Globus pallidus (tissue), 1 donor: Measurements from ENCODE around the gene PBX3.

Experiments used
- DNase-seq: peaks from one replicate; pipeline ENCODE4 v3.0.0-alpha.2; 2015; ENCODE audit warnings: low spot score

The PBX3 gene

DNA sequence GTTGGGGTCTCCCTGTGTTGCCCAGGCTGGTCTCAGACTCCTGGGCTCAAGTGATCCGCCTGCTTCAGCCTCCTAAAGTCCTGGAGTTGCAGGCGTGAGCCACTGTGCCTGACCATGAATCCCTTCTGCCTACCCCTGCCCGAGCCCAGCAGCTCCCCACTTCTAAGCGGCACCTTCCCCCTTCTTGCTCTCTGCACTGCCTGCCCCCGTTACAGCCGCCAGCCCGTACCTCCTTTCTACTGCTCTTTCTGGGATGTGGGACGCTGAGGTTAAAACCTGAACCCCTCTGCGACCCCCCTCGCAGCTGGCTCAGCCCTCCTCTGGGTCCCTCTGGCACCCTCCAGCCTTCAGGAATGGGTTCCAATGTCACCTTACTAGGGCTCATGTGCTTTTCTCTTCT lies 249.6 kb downstream of the PBX3 start:
- DNase-seq = no peak

DNA sequence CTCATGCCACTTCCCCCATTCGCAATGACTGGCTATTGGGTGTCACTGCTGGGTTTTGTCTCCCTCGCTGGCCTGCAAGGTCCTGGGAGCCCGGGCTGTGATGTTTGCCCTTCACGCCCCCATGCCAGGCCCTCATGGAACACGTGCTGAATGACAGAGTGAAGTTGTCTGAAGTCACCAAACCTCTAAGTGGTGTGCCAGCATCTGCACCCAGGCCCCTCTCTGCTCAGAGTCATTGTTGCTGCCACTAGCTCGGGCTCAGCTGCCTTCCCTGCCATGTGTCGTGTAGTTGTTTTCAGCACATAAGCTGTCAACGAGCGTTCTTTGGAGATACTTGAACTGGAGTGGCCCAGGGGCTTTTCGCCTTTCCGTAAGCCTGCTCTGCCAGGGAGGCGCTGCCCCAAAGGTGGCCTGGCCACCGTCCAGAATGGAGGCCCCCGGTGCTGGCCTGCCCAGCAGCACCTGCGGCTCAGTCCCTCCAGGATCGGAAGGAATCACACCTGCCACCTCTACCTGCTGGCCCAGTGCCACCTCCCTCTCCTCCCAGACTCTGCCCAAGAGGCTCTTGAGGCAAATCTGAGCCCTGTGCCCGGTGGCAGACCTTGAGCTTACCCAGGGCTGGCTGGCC lies 250.1 kb downstream of the PBX3 start:
- no peak for DNase-seq

- DNase-seq = no peak
Observed at GRCh38 chr9:125998837-125999503, 251.8 kb downstream of the PBX3 start.

- DNase-seq = no peak
Observed at GRCh38 chr9:125999504-125999881, 252.3 kb downstream of the PBX3 start.

DNA sequence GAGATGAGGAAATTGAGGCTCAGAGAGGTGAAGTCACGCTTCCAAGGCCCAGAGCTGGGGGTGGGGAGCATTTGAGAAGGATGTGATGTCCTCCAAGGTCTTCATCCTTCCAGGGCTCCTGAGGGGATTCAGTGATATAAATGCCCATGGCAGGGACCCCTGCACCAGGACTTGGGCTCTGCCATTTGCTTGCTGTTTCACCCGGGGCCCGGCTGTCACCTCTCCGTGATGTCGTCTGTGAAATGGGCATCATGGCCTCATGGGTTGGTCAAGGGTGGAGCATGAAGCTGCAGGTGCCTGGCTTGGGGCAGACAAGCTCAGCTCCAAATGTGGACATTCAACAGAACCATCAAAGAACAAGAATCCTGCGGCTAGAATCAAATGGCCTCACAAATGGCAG lies 253.1 kb downstream of the PBX3 start:
- no peak for DNase-seq

- DNase-seq = no peak
Observed at GRCh38 chr9:126000731-126001580, 253.8 kb downstream of the PBX3 start.

DNA sequence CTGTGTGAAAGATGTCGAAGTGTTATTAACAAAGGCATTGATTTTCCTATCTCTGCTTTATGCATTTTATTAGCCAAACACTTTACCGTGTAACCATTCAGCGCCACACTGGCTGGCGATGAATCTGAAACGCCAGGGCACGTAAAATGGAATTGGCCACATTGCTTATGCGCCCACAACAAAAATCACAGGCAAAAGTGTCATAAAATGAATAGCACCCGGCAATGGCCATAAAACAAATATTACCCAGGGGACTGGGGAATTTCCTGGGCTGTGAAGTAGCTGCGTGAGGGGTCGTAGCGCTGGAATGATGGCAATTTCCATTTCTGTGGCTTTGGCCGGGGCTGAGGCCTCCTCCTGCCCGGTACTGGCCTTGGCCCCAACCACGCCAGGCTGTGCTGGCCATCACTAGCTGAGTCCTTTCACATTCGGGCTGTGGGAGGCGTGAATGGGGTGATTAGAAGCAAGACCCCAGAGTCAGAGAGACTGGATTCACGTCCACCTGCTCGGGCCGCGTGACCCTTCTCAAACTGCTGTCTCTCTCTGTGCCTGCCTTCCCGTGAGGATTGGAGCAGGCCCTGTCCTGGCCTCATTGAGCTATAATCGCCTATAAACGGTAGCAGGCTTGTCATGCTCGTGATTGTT lies 254.5 kb downstream of the PBX3 start:
- DNase-seq = no peak

DNA sequence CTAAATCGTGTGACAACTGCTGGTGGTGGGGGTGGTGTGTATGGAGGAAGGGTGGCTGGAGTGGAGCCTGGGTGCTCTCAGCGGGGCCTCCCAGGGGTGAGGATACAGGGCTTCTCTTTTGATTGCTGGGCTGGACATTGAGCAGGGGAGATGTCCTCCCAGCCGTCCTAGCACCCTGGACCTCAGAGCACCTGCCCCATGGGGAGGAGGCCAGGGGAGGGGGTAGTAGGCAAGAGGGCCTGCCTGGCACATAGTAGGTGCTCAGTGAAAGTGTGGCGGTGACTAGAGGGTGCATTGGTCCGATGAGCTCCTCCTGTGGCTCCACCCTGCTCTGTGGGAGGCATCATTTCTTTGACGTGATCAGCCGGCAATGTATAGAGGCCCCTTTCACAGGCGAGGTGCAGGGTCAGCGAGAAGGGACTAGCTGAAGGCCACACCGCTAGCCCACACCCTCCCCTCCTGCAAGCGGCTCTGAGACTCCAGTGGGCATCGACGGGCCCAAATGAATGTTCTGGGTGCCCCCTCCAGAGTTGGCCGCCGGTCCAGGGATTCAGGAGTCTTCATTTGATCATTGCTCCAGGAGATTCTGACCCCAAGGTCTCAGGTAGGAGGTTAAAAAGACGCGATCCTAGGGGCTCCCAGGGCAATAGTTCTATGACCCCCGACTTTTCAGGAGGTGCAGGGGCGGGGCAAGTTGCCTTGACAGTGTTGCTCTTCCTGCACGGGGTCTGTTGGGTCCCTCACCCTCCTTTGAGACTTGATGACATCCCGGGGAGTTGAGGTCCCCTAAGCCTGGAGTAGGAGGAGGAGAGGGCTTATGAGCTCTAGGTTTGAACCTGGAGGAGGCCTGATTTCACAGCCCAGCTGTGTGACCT lies 255.5 kb downstream of the PBX3 start:
- no peak for DNase-seq

DNA sequence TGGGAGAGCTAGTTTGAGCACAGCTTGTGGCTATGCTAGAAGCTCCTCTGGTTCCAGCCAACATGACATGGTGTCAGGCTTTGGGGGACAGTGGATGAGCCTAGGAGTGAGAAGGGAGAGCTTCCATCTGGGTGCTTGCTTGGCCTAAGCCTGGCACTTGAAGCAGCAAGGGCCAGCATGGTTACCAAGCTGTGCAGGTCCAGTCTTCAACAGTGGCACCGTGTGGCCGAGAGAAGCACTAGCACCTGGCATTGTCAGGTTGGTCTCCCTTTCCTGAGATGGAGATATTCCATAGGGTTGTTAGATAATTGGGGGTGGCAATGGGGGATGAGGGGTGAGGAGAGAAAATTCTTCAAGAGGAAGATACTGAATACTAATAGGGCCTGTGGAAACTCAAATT lies 261.9 kb downstream of the PBX3 start:
- DNase-seq = no peak

GRCh38 chr9:126014726-126015125 lies 267.6 kb downstream of the PBX3 start:
- no peak for DNase-seq

- DNase-seq = no peak
Observed at GRCh38 chr9:126015424-126015823, 268.3 kb downstream of the PBX3 start.

GRCh38 chr9:126016579-126017290 lies 269.6 kb downstream of the PBX3 start:
- DNase-seq = no peak
